HG03457 (cell line): Measurements from ENCODE around the gene GLIS1.
"Not testable (repeated sequence)": the region's sequence is repeated elsewhere in the genome, so short reads cannot be mapped to it uniquely, and the experiment has no call there.

ENCODE experiments used
- ATAC-seq: cut with Tn5 transposase; IDR thresholded peaks from one replicate; pipeline ENCODE4 v1.9.1; 2021; ENCODE audit warnings: moderate number of reproducible peaks; ENCODE audit not compliant: unreplicated experiment

GLIS1 gene

DNA sequence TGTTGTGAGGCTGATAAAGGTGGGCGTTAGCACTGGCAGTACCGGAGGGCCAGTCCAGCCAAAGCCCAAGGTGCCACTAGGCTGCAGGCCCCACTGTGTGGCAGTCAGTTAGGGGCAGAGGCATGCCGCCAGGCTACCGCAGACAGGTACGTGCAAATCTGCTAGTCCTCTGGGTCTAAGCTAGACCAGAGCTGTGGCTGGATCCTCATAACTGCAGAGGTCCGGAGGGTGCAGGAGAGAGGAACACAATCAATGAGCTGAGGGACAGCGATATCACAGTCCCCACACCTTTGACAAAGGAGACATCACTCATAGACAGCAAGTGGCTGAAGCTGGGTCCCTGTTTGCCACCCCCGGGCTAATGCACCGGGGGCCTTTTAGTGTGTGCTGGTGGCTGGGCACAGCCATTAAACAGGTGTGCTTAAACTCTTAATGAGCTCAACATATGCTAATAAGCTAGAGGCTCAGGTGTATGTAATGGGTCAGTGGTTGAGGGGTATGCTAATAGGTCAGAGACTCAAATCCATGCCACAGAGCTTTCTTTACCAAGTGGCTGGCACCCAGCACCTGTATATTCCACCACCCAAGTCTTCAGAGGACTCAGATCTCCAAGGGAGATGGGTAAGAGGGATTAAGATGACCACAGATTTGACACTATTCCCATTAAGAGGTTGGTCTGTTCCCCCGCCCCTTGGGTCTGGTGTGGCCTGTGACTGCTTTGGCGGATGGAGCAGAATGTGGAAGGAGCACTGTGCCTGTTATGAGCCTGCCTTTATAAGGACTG is 82.0 kb downstream of the GLIS1 start:
- ATAC-seq, result no peak

DNA sequence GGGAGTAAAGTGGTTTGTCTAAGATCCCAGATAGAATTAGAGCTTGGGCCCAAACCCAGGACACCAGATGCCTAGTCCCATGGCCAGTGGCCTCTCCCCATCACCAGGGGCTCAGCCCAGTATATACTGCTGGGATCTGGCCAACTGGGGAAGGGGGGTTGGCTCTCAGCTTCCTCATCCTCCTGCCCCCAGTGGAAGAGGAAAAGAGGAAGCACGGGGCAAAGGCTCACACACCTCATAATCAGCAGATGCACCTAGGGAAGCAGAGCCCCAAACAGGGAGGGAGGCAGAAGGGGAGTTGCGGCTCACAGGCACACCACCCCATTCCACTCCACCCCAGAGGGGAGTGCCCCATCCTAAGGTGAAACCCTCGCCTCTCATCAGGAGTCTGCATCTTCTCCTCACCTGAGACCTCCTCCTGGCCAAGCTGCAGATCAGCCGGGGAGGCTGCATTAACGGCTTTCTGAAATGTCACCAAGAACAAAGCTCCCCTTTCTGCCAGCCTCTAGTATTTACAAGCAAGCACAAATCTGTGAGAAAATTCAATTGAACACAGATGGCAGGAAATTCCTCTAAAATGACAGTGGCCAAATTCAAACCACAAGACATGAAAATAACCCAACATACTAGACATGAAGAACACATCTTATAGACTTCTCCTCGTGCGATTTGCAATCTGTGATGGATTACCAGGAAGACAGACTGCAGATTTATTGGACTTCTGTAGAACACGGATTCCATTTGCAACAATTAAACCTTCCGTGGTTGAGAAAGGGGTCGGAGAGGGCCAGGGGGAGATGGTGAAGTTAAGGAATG is 82.8 kb downstream of the GLIS1 start:
- ATAC-seq, result no peak

DNA sequence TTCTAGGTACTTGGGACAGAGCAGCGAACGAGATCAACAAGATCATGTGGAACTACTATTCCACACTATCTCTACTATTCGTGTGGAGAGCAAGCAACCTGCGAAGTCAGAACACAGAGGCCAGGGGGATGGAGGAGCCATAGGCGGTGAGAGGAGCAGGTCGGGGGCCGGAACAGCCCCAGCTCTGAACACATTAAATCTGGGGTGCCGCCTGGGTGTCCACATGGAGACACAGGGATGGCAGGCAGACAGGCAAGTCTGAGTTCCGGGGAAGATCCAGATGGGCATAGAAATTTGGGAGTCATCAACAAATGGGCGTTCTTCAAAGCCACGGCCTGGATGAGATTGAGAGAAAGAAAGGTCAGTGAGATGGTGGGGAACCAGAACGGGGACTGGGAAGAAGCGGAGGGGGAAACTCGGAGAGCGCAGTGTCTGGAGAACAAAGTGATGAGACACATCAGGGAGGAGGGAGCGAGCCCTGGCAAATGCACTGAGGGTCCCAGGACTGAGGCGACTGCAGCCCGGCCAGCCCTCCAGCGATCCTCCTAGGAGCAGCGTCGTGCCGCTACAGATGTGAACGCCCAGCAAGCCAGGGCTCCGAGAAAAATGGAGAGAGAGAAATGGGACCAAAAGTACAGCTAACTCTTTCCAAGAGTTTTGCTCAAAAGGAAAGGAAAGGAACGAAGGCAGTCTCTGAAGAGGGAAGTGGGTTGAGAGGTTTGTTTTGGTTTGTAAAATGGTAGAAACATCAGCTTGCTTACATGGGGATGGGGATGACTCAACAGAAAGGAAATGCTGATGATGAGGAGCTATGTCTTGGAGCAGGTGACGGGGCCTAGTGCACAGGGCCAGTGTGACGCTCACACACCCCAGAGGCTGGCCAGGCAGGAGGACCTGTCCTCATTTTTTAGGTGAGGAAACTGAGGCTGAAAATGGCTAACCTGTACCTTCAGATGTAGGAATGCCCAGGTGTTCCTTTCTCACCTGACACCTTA is 84.5 kb downstream of the GLIS1 start:
- no peak for ATAC-seq

- ATAC-seq, result no peak
Observed at GRCh38 chr1:53653631-53654030, 85.3 kb downstream of the GLIS1 start.

DNA sequence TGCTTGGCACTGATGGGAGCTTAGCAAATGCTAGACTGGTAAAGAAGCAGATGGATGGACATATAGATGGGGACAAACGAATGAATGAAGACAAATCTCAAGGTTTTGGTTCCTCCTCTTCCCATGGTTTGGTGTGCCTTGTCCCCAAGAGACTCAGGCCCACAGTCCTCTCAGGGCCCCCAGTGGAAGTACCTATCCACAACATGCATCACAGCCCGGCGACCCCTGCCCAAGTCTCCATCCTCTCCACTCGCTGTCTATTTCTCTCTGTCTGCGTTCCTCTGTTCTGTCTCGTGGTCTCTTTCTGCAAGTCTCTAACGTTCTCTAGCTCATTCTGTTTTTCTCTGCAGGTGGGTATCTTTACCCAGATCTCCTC is 85.8 kb downstream of the GLIS1 start:
- ATAC-seq, result no peak

DNA sequence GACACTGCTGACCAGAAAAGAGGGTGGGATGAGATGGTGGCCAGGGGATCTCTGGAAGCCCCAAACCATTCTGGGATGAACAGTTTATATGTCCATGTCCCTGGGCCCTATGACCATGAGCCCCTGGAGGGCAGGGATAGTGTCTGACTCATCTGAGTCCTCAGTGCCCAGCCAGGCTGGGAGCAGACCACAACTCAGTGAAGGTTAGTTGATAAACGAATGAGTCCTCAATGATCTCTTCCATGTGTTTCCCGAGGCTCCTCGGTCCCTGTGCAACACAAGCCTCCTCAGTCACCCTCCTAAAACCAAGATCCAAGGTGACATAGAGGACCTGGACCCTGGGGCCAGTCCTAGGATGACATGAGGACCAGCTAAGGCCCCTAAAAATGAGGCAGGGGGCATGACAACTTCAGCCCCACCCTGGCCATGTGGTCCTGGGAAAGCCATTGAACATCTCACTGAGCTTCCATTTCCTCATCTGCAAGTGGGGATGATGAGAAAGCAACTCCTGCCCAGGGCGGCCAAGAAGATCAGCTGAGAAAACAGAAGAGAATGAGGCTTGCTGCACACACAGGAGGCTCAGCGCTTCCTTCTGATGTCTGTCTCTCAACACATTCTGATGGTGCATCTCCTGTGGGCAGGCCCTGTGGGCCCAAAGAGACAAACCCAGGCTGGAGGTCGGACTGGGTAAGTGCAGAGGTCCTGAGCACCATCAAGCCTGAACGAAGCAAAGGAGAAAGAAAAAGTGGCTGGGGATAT is 86.3 kb downstream of the GLIS1 start:
- ATAC-seq, result no peak

DNA sequence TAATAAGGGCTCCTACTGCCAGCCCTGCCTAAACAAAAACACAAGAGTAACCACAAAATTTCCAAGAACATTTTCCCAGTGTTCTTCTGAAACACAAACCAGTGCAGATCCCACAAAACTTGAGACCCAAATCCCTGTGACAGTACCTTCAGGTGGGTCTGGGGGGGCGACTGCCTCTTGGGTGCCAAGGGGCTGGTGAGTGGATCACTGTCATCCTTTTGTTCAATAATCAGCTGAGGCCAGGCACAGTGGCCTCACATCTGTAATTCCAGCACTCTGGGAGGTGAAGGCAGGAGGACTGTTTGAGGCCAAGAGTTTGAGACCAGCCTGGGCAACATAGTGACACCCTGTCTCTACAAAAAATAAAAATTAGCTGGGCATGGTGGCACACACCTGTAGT is 87.6 kb downstream of the GLIS1 start:
- ATAC-seq, result no peak

DNA sequence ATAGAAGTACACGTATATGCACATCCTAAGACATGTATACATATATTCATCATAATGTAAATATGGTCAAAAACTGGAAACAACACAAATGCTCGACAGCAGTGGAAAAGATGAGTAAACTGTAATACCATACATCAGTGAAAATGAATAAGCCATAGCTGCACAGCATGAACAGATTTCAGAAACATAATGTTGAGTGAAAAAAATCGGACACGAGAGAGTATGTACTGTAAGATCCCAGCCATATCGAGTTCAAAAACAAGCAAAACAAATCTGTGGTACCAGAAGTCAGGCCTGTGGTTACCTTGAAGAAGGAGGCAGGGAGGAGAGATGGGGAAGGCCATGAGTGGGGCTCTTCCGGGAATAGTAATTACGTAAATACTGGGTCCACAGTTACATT is 90.4 kb downstream of the GLIS1 start:
- no peak for ATAC-seq

- ATAC-seq, result not testable (repeated sequence)
Observed at GRCh38 chr1:53647915-53648314, 91.0 kb downstream of the GLIS1 start.

GRCh38 chr1:53646732-53647131 is 92.2 kb downstream of the GLIS1 start:
- ATAC-seq, result no peak

- no peak for ATAC-seq
Observed at GRCh38 chr1:53645690-53646078, 93.3 kb downstream of the GLIS1 start.

- ATAC-seq, result no peak
Observed at GRCh38 chr1:53644909-53645689, 93.9 kb downstream of the GLIS1 start.

DNA sequence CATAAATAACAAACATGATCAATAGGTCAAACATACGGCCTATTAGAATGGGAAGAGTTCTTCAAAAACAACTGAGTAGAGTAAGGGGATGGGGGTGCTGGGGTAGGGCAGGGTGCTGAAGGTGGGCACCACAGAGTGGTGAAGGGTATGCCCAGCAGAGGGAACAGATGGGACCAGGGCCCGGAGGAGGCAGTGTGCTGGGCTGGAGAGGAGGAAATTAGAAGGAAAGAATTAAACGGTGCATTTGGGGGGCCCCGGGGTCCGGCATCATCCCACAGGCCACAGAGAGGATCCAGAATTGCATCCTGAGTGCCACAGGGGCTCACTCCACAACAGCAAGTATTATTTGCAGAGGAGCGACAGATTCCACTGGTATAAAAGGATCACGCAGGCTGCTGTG is 94.5 kb downstream of the GLIS1 start:
- no peak for ATAC-seq

DNA sequence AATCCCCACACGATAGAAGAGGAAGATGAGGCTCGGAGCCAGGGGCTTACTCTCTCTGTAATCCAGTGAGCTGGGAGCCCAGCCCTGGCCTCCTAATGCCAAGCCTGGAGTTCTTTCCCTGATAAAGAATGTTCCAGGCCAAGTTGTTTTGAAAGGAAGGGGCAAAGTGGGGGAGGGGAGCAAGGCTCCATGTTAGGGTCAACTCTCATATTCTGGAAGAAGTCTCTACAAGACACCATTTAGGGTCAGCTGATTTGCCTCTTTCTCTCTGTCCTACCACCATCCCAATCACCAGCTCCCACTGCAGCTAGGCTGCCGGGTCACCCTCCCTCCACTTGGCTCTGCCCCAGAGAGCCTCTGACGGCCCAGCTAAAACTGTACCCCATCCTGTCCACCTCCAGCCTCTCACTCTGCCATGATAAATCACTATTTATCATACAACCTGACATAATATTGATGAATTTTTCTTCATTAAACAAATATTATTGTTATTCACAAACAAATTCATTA is 95.0 kb downstream of the GLIS1 start:
- no peak for ATAC-seq

GRCh38 chr1:53643041-53643880 is 95.7 kb downstream of the GLIS1 start:
- no peak for ATAC-seq

GRCh38 chr1:53642607-53643006 is 96.4 kb downstream of the GLIS1 start:
- no peak for ATAC-seq

DNA sequence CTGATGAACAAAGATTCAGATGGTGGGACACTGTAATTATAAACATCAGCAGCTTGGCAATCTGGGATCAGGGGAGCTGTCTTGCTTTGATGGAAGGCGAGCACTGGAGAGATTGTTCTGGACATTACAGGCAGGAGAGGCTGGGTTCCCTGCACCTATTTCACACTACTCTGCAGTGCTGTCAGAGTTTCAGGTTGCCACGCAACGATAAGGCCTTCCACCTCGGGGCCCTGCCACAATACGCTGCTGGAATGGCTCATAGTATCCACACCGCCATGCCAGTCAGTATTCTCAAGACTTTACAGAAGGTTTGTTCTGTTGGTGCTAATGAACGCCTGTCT is 96.8 kb downstream of the GLIS1 start:
- ATAC-seq, result no peak

GRCh38 chr1:53641481-53642214 is 97.3 kb downstream of the GLIS1 start:
- no peak for ATAC-seq
